HG03558 (cell line): ENCODE results near the gene MELTF.

ENCODE experiments used
- ATAC-seq: cut with Tn5 transposase; IDR thresholded peaks from one replicate; pipeline ENCODE4 v1.9.1; 2021; ENCODE audit warnings: moderate number of reproducible peaks; ENCODE audit not compliant: unreplicated experiment; ENCODE audit errors: extremely low read depth

MELTF gene

GRCh38 chr3:196971094-196971698 lies 58.4 kb downstream of the MELTF start:
- ATAC-seq = no peak

- ATAC-seq = no peak
Observed at GRCh38 chr3:196970547-196971093, 59.0 kb downstream of the MELTF start.

GRCh38 chr3:196969660-196970546 lies 59.7 kb downstream of the MELTF start:
- peak; percentile 45 for ATAC-seq

GRCh38 chr3:196969134-196969659 lies 60.4 kb downstream of the MELTF start:
- peak; percentile 12 for ATAC-seq

GRCh38 chr3:196968233-196969133 lies 61.1 kb downstream of the MELTF start, which contains the start of gene PIGZ:
Gene PIGZ, minus strand, starts transcription at chr3:196968833. Its CDS starts 16,802 bp downstream, at chr3:196952031.
- peak; percentile 26 for ATAC-seq

GRCh38 chr3:196967412-196968232 lies 62.0 kb downstream of the MELTF start:
- no peak for ATAC-seq

- no peak for ATAC-seq
Observed at GRCh38 chr3:196966526-196967401, 62.9 kb downstream of the MELTF start.

GRCh38 chr3:196965804-196966173 lies 63.8 kb downstream of the MELTF start:
- no peak for ATAC-seq

- no peak for ATAC-seq
Observed at GRCh38 chr3:196965112-196965803, 64.4 kb downstream of the MELTF start.

GRCh38 chr3:196963631-196963953 lies 66.0 kb downstream of the MELTF start:
- ATAC-seq = no peak

- ATAC-seq = no peak
Observed at GRCh38 chr3:196962930-196963630, 66.5 kb downstream of the MELTF start.

GRCh38 chr3:196962108-196962929 lies 67.3 kb downstream of the MELTF start:
- no peak for ATAC-seq

- ATAC-seq = no peak
Observed at GRCh38 chr3:196954832-196955231, 74.8 kb downstream of the MELTF start.
